Panc1 (cell line): ENCODE measurements around the gene ENKD1. TPM values are rescaled to one million over a fixed set of nuclear protein-coding genes. Genes with fewer than 3 reads are reported as not detected.

Experiments used
- ATAC-seq: fragments of 200-7000 bp; cut with Tn5 transposase; 2 replicates; pipeline ENCODE4 v1.9.1; 2020; ENCODE audit warnings: mild to moderate bottlenecking, moderate library complexity
- BruUV-seq: library from RNA; stranded (reverse); fragments of 400-500 nt; replicated peaks from 2 replicates; lab custom pipeline; 2021; lab: Mats Ljungman, UMichigan
- CTCF ChIA-PET: fragments of 300-600 bp; sonication (Branson Sonifier 250); formaldehyde crosslinking; loops from one replicate; lab custom pipeline; 2022; ENCODE audit warnings: antibody characterized with exemption; lab: Charles Lee
- POLR2A ChIA-PET: fragments of 300-600 bp; sonication (Branson Sonifier 250); formaldehyde crosslinking; loops from one replicate; lab custom pipeline; 2022; ENCODE audit warnings: antibody characterized with exemption; lab: Charles Lee
- DNase-seq: peaks from one replicate; pipeline ENCODE4 v3.0.0-alpha.2; 2010; ENCODE audit warnings: low read depth, low spot score
- H3K27ac ChIP-seq: 2 replicates; pipeline ENCODE4 v1.5.1; 2011; ENCODE audit warnings: mild to moderate bottlenecking, low read length, inconsistent platforms
- H3K27me3 ChIP-seq: fragments of 200-500 bp; sonication (Bioruptor generic); 2 replicates; pipeline ENCODE4 v1.6.0; 2014; ENCODE audit warnings: low read length, inconsistent platforms; ENCODE audit not compliant: control insufficient read depth, insufficient read depth
- H3K36me3 ChIP-seq: fragments of 200-500 bp; sonication (Bioruptor generic); 2 replicates; pipeline ENCODE4 v1.5.1; 2014; ENCODE audit warnings: inconsistent platforms, mild to moderate bottlenecking, low read length, moderate library complexity; ENCODE audit not compliant: control insufficient read depth, insufficient read depth
- H3K4me1 ChIP-seq: 2 replicates; pipeline ENCODE4 v1.5.1; 2011; ENCODE audit warnings: inconsistent platforms, mild to moderate bottlenecking, low read length, moderate library complexity; ENCODE audit not compliant: control insufficient read depth, insufficient read depth
- H3K4me3 ChIP-seq, 2 experiments: 2 replicates each; pipeline ENCODE4 v1.5.1; 2011 to 2012; ENCODE audit warnings: low read depth in 2 of 2, low read length in 2 of 2, mild to moderate bottlenecking in 2 of 2, inconsistent platforms in 1 of 2, moderate library complexity in 1 of 2
- H3K9me3 ChIP-seq: fragments of 200-500 bp; sonication (Bioruptor generic); 2 replicates; pipeline ENCODE4 v1.5.1; 2014; ENCODE audit warnings: low read depth, mild to moderate bottlenecking, inconsistent platforms, low read length, moderate library complexity; ENCODE audit not compliant: control insufficient read depth, insufficient read depth
- CTCF ChIP-seq: fragments of 450-650 bp; IDR thresholded peaks from 2 replicates; pipeline ENCODE4 v1.5.1; 2017; ENCODE audit warnings: mild to moderate bottlenecking
- POLR2AphosphoS5 ChIP-seq: IDR thresholded peaks from 2 replicates; pipeline ENCODE4 v1.6.1; 2012; ENCODE audit warnings: mild to moderate bottlenecking, low read depth, low read length, moderate library complexity
- SIN3A ChIP-seq: IDR thresholded peaks from 2 replicates; pipeline ENCODE4 v1.6.1; 2012; ENCODE audit warnings: low read depth, mild to moderate bottlenecking, low read length, moderate library complexity, borderline replicate concordance; ENCODE audit not compliant: insufficient read depth
- TCF7L2 ChIP-seq: IDR thresholded peaks from 2 replicates; pipeline ENCODE4 v1.6.1; 2011; ENCODE audit warnings: mild to moderate bottlenecking, low read depth, low read length, inconsistent platforms
- in situ Hi-C: cut with HindIII; loops from 2 replicates; pipeline ENCODE4 v1.10.0; 2016; ENCODE audit warnings: low sequenced_read_pairs, low pct_unique_long_range_greater_than_20kb
- intact Hi-C: fragments of 100-400 bp; cut with micrococcal nuclease; formaldehyde crosslinking; loops from one replicate; pipeline ENCODE4 v1.10.0; 2022; ENCODE audit not compliant: unreplicated experiment
- total RNA-seq: library from RNA; stranded (reverse); gene quantifications from one replicate; pipeline ENCODE4 v1.2.1, GENCODE V29; 2021; ENCODE audit not compliant: unreplicated experiment
- TF ChIP-seq, protein P1 (sequence below), 2 experiments: IDR thresholded peaks; 2 replicates each; pipeline ENCODE4 v1.6.1; 2011 to 2012; ENCODE audit warnings: low read depth in 2 of 2, control low read depth in 1 of 2, low read length in 1 of 2, mild to moderate bottlenecking in 1 of 2, moderate library complexity in 1 of 2; ENCODE audit not compliant: insufficient read depth in 1 of 2

Gene ENKD1
- total RNA-seq, 1 experiment from 2014 or later = 14.6 TPM

DNA sequence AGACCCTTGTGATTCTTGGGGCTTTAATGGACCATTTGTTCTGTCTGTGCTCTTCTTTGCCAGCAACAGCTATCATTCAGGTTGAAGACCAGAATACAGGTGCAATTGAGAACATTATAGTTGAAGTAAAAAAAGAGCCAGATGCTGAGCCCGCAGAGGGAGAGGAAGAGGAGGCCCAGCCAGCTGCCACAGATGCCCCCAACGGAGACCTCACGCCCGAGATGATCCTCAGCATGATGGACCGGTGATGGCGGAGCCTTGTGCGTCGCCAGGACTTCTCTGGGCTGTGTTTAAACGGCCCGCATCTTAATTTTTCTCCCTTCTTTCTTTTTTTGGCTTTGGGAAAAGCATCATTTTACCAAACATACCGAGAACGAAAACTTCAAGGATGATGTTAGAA is 28.9 kb downstream of the ENKD1 start:
- no peaks in the 10 kb centered on the region for H3K9me3 ChIP-seq
- no TSS peak for BruUV-seq
- TF ChIP-seq, protein P1, sequence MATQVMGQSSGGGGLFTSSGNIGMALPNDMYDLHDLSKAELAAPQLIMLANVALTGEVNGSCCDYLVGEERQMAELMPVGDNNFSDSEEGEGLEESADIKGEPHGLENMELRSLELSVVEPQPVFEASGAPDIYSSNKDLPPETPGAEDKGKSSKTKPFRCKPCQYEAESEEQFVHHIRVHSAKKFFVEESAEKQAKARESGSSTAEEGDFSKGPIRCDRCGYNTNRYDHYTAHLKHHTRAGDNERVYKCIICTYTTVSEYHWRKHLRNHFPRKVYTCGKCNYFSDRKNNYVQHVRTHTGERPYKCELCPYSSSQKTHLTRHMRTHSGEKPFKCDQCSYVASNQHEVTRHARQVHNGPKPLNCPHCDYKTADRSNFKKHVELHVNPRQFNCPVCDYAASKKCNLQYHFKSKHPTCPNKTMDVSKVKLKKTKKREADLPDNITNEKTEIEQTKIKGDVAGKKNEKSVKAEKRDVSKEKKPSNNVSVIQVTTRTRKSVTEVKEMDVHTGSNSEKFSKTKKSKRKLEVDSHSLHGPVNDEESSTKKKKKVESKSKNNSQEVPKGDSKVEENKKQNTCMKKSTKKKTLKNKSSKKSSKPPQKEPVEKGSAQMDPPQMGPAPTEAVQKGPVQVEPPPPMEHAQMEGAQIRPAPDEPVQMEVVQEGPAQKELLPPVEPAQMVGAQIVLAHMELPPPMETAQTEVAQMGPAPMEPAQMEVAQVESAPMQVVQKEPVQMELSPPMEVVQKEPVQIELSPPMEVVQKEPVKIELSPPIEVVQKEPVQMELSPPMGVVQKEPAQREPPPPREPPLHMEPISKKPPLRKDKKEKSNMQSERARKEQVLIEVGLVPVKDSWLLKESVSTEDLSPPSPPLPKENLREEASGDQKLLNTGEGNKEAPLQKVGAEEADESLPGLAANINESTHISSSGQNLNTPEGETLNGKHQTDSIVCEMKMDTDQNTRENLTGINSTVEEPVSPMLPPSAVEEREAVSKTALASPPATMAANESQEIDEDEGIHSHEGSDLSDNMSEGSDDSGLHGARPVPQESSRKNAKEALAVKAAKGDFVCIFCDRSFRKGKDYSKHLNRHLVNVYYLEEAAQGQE (IDR thresholded peaks at IDR 0.05; ENCODE audit: insufficient read depth in 1 of 2, low read depth in 2 of 2, low read length in 1 of 2) = no peak
- TF ChIP-seq SIN3A (no peak), TCF7L2 (no peak), POLR2AphosphoS5 (no peak), CTCF (no peak)
- H3K36me3 ChIP-seq = peaks cover 7% of the 10 kb centered on the region
- ATAC-seq = no peak
- no peak overlapping the region for H3K4me3 ChIP-seq
- no peaks in the 10 kb centered on the region for H3K27me3 ChIP-seq
- ChIA-PET CTCF (no interaction called here), POLR2A (no interaction called here)
- no peak for DNase-seq
- no peaks in the 10 kb centered on the region for H3K4me1 ChIP-seq
- no peak overlapping the region for H3K27ac ChIP-seq
- intact Hi-C loops = no loop called here
- in situ Hi-C loops = no loop called here

DNA sequence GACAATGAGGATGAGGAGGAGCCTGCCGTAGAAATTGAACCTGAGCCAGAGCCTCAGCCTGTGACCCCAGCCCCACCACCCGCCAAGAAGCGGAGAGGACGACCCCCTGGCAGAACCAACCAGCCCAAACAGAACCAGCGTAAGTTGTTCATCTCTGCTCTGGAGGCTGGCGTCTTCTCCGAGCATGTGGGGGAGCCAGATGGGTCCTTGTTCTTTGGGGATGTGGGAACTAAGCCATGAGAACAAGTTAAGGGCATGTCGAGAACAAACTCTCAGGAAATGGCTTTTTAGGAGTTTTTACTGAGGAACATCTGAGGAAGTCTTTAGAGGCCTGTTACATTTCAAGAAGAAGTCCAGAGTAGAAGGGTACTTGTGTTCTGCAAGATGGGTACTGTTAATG is 29.8 kb downstream of the ENKD1 start:
- ATAC-seq (no peak), DNase-seq (no peak)
- intact Hi-C loops = no loop called here
- Histone ChIP-seq H3K4me3 (no peak overlapping the region), H3K27ac (no peak overlapping the region), H3K4me1 (no peaks in the 10 kb centered on the region), H3K9me3 (no peaks in the 10 kb centered on the region), H3K36me3 (peaks cover 7% of the 10 kb centered on the region), H3K27me3 (no peaks in the 10 kb centered on the region)
- in situ Hi-C loops = no loop called here
- CTCF ChIA-PET = no interaction called here
- POLR2A ChIA-PET = no interaction called here
- no TSS peak for BruUV-seq
- TF ChIP-seq, protein P1 (IDR thresholded peaks at IDR 0.05; ENCODE audit: insufficient read depth in 1 of 2, low read depth in 2 of 2, low read length in 1 of 2) = no peak
- TF ChIP-seq CTCF = no peak
- no peak for TF ChIP-seq SIN3A
- TF ChIP-seq TCF7L2 = no peak
- no peak for TF ChIP-seq POLR2AphosphoS5
